Brain microvascular endothelial cell (primary cell): ENCODE data around the gene NEDD9.

Experiments used
- DNase-seq: peaks from one replicate; pipeline ENCODE4 v3.0.0-alpha.2; 2020
- H3K27ac ChIP-seq: fragments of 250-450 bp; sonication (Bioruptor Pico); 2 replicates; pipeline ENCODE4 v1.5.1; 2020; ENCODE audit warnings: mild to moderate bottlenecking, moderate library complexity
- H3K27me3 ChIP-seq: fragments of 250-450 bp; sonication (Bioruptor Pico); replicated peaks from 2 replicates; pipeline ENCODE4 v1.5.1; 2020; ENCODE audit warnings: mild to moderate bottlenecking
- H3K36me3 ChIP-seq: fragments of 250-450 bp; sonication (Bioruptor Pico); replicated peaks from 2 replicates; pipeline ENCODE4 v1.5.1; 2020; ENCODE audit warnings: mild to moderate bottlenecking
- H3K4me3 ChIP-seq: 2 replicates; pipeline ENCODE4 v1.5.1; 2011; ENCODE audit warnings: low read depth, mild to moderate bottlenecking, control low read depth, low read length, moderate library complexity
- in situ Hi-C: cut with HindIII; loops from 2 replicates; pipeline ENCODE4 v1.10.0; 2017; ENCODE audit warnings: low sequenced_read_pairs, low pct_ligation_motif_present
- TF ChIP-seq, protein P1 (sequence below): IDR thresholded peaks from 2 replicates; pipeline ENCODE4 v1.5.1; 2011; ENCODE audit warnings: low read depth, mild to moderate bottlenecking, moderate library complexity, low read length, control low read depth, inconsistent platforms; ENCODE audit errors: missing control alignments

Gene NEDD9

DNA sequence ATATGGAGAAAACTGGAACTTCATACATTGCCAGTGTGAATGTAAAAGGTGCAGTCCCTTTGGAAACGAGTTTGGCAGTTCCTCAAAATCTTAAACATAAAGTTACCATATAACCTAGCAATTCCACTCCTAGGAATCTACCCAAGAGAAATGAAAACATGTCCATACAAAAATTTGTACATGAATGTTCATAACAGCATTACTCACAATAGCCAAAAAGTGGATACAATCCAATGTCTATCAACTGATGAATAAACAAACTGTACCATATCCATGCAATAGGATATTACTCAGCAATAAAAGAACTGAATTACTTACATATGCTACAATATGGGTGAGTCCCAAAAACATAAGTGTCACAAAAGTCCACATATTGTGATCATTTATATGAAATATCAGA lies 72.3 kb downstream of the NEDD9 start:
- Histone ChIP-seq H3K36me3 (no peaks in the 10 kb centered on the region), H3K27me3 (no peaks in the 10 kb centered on the region), H3K4me3 (no peak overlapping the region), H3K27ac (no peak overlapping the region)
- TF ChIP-seq, protein P1, sequence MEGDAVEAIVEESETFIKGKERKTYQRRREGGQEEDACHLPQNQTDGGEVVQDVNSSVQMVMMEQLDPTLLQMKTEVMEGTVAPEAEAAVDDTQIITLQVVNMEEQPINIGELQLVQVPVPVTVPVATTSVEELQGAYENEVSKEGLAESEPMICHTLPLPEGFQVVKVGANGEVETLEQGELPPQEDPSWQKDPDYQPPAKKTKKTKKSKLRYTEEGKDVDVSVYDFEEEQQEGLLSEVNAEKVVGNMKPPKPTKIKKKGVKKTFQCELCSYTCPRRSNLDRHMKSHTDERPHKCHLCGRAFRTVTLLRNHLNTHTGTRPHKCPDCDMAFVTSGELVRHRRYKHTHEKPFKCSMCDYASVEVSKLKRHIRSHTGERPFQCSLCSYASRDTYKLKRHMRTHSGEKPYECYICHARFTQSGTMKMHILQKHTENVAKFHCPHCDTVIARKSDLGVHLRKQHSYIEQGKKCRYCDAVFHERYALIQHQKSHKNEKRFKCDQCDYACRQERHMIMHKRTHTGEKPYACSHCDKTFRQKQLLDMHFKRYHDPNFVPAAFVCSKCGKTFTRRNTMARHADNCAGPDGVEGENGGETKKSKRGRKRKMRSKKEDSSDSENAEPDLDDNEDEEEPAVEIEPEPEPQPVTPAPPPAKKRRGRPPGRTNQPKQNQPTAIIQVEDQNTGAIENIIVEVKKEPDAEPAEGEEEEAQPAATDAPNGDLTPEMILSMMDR: no peak
- no peak for DNase-seq
- in situ Hi-C loops: no loop called here

DNA sequence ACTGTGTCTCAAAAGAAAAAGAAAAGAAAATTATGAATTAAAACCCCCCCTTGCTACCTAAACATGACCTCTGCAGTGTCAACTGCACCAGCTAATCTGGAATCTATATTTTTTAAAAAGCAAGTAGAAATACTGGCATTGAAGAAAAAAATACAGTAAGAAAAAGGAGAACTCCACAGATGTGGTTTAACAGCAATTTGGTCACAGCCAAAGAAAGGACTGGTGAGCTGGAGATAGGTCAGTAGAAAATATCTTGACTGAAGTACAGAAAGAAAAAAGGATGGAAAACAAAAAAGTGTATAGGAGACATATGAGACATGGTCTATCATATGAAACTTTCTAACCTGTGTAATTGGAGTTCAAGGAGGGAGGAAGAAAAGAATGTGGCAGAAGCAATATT lies 76.9 kb downstream of the NEDD9 start:
- Histone ChIP-seq H3K36me3 (no peaks in the 10 kb centered on the region), H3K27ac (no peak overlapping the region), H3K27me3 (no peaks in the 10 kb centered on the region), H3K4me3 (no peak overlapping the region)
- TF ChIP-seq, protein P1: no peak
- no peak for DNase-seq
- in situ Hi-C loops: no loop called here

GRCh38 chr6:11153447-11153846 lies 79.0 kb downstream of the NEDD9 start:
- no peaks in the 10 kb centered on the region for H3K27me3 ChIP-seq
- no peaks in the 10 kb centered on the region for H3K36me3 ChIP-seq
- H3K4me3 ChIP-seq: no peak overlapping the region
- TF ChIP-seq, protein P1: no peak
- DNase-seq: no peak
- in situ Hi-C loops: no loop called here
- no peak overlapping the region for H3K27ac ChIP-seq

GRCh38 chr6:11152581-11152980 lies 79.9 kb downstream of the NEDD9 start:
- in situ Hi-C loops: no loop called here
- Histone ChIP-seq H3K36me3 (no peaks in the 10 kb centered on the region), H3K27ac (no peak overlapping the region), H3K27me3 (no peaks in the 10 kb centered on the region), H3K4me3 (no peak overlapping the region)
- DNase-seq: no peak
- TF ChIP-seq, protein P1: no peak

GRCh38 chr6:11151488-11151887 lies 81.0 kb downstream of the NEDD9 start:
- no peak for DNase-seq
- Histone ChIP-seq H3K27me3 (no peaks in the 10 kb centered on the region), H3K27ac (no peak overlapping the region), H3K4me3 (no peak overlapping the region), H3K36me3 (no peaks in the 10 kb centered on the region)
- in situ Hi-C loops: no loop called here
- TF ChIP-seq, protein P1: no peak

- H3K36me3 ChIP-seq: no peaks in the 10 kb centered on the region
- no peak overlapping the region for H3K27ac ChIP-seq
- no peaks in the 10 kb centered on the region for H3K27me3 ChIP-seq
- no peak overlapping the region for H3K4me3 ChIP-seq
- TF ChIP-seq, protein P1: no peak
- no peak for DNase-seq
- in situ Hi-C loops: no loop called here
Observed at GRCh38 chr6:11149551-11149950, 82.9 kb downstream of the NEDD9 start.
